AG08395 (cell line): ENCODE measurements around the gene TIAM2.
A peak's percentile ranks its signal among the peaks of the same experiment; 100 is the strongest.

Source experiments
- DNase-seq: peaks from one replicate; pipeline ENCODE4 v3.0.0; 2012; ENCODE audit warnings: mixed read lengths, low spot score

TIAM2 gene

GRCh38 chr6:155064303-155064702 is 69.2 kb downstream of the TIAM2 start:
- no peak for DNase-seq

- peak; percentile 48 for DNase-seq
Measured at GRCh38 chr6:155066361-155066760, 71.2 kb downstream of the TIAM2 start.

GRCh38 chr6:155066921-155067680 is 72.0 kb downstream of the TIAM2 start:
- DNase-seq = no peak

- DNase-seq = no peak
Measured at GRCh38 chr6:155067956-155068615, 73.0 kb downstream of the TIAM2 start.

GRCh38 chr6:155069543-155069942 is 74.4 kb downstream of the TIAM2 start:
- no peak for DNase-seq

GRCh38 chr6:155075930-155076695 is 81.0 kb downstream of the TIAM2 start:
- DNase-seq = no peak

GRCh38 chr6:155077331-155077730 is 82.2 kb downstream of the TIAM2 start:
- peak; percentile 53 for DNase-seq

GRCh38 chr6:155077784-155078183 is 82.7 kb downstream of the TIAM2 start:
- peak; percentile 24 for DNase-seq

- peak; percentile 26 for DNase-seq
Measured at GRCh38 chr6:155078331-155078745, 83.2 kb downstream of the TIAM2 start.

GRCh38 chr6:155079985-155080452 is 84.9 kb downstream of the TIAM2 start:
- DNase-seq = no peak

GRCh38 chr6:155080881-155081845 is 86.0 kb downstream of the TIAM2 start:
- DNase-seq = peak; percentile 14

GRCh38 chr6:155084431-155085123 is 89.5 kb downstream of the TIAM2 start:
- no peak for DNase-seq

GRCh38 chr6:155085582-155086257 is 90.6 kb downstream of the TIAM2 start:
- no peak for DNase-seq

GRCh38 chr6:155088856-155089255 is 93.7 kb downstream of the TIAM2 start:
- no peak for DNase-seq

GRCh38 chr6:155089746-155090145 is 94.6 kb downstream of the TIAM2 start:
- DNase-seq = no peak

GRCh38 chr6:155090166-155090565 is 95.1 kb downstream of the TIAM2 start:
- DNase-seq = no peak

- DNase-seq = no peak
Measured at GRCh38 chr6:155091756-155092155, 96.6 kb downstream of the TIAM2 start.

GRCh38 chr6:155093430-155093829 is 98.3 kb downstream of the TIAM2 start:
- no peak for DNase-seq

GRCh38 chr6:155100087-155100486 is 105.0 kb downstream of the TIAM2 start:
- DNase-seq = no peak

- DNase-seq = no peak
Measured at GRCh38 chr6:155100591-155100990, 105.5 kb downstream of the TIAM2 start.
